GM19452 (cell line): ENCODE measurements around the gene KATNB1.
"Not testable (repeated sequence)": the region's sequence is repeated elsewhere in the genome, so short reads cannot be mapped to it uniquely, and the experiment has no call there.

Source experiments
- ATAC-seq: cut with Tn5 transposase; IDR thresholded peaks from one replicate; pipeline ENCODE4 v1.9.1; 2021; ENCODE audit not compliant: unreplicated experiment

KATNB1 gene

GRCh38 chr16:57742543-57742942 lies 7.0 kb downstream of the KATNB1 start:
- no peak for ATAC-seq

DNA sequence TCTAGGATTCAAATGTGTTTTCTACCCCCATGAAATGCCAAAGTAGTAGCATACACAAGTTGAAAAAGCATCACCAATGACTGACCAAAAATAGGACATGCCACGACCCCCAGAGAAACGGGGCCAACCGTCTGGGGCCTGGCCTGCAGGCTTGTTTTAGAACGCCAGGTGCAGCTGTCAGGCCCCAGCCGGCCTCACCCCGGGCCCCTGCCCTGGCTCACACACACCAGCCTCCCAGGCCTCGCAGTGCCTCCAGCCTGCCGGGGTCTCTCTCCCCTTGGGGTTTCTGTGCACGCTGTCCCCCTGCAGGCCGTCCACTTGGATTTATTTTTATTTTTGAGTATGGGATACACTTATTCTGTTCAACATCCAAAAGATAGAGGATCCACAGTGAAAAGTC lies 7.9 kb downstream of the KATNB1 start:
- no peak for ATAC-seq

DNA sequence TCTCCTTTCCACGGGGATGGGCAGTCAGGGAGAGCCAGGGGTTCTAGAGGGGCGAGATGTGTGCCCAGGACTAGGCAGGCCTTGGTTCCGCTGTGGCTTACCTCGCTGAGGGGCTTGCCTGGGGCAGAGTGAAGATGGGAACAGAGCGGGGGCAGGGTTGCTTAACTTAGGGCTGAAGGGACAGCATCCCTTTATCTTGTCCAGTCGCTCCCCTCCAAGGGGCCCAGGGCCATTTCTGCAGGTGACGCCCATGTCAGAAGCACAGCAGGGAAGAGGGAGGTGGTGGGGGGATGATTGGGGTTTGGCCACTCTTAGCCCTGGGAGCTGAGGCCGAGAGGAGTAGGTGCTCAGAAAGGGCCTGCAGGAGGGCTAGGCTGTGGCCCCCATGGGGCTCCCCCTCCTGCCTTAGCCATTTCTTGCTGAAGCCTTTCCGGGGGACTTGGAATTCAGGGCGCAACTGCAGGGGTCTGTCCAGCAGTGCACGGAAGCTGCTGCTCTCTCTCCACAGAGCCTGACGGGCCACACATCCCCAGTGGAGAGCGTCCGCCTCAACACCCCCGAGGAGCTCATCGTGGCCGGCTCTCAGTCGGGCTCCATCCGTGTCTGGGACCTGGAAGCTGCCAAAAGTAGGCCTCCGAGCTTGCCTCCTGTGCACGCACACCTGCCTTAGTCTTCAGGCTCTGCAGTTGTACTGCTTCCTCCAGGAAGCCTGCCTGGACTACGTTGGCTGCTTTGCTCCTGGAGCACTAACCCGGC lies 8.5 kb downstream of the KATNB1 start:
- no peak for ATAC-seq

GRCh38 chr16:57744642-57744903 lies 9.0 kb downstream of the KATNB1 start:
- ATAC-seq, result no peak

DNA sequence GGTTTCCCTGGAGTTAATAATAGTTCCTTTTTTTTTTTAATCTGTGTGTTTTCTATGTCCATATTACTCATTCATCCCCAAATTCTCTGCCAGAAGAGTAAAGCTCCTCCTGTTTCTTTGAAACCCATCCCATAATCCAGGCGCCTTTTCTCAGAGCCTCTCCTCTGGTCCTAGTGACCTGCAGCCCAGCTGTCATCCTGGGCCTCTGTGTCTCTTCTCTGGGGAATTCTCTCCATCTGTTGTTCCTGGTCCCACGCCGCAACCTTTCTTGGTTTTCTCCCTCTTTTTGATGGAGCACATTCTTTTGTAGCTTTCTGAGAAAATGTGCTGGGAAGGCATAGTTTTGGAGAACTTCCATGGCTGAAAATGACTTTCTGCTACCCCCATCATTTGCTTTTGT lies 10.2 kb downstream of the KATNB1 start:
- ATAC-seq, result no peak

GRCh38 chr16:57746316-57746715 lies 10.7 kb downstream of the KATNB1 start:
- not testable (repeated sequence) for ATAC-seq

DNA sequence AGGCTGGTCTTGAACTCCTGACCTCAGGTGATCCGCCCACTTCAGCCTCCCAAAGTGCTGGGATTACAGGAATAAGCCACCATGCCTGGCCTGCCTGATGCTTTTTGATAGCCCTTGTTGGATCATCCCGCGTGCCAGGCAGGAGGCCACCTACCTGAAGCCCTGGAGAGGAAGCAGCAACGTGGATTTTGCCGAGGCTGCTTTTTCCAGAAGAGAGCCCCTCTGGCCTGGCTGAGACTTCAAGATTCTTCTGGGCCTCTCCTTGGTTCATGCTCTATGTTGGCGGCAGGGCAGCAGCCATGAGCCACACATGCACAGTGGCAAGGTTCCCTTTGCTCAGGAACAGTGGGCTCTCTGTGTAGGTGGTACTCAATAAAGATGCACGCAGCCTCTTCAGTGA lies 11.5 kb downstream of the KATNB1 start:
- ATAC-seq, result no peak

DNA sequence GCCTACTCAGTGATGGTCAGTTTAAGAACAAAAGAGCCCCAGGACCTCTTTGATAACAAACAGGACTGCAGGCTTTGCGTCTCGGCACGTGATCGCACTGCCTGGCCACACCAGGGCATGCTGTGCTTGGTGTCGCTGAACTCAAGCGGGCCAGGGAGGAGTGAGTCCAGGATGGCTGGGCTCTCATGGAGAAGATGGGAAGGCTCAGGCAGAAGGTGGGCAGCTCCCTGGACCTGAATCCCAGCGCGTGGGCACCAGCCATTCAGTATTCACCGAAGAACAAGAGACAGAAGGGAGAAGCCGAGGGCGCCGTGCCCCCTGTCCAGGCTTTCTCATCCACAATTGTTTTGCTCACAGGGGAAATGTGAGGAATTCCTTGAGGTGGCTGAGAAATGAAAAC lies 11.9 kb downstream of the KATNB1 start:
- no peak for ATAC-seq

- no peak for ATAC-seq
Observed at GRCh38 chr16:57747996-57748395, 12.4 kb downstream of the KATNB1 start.

DNA sequence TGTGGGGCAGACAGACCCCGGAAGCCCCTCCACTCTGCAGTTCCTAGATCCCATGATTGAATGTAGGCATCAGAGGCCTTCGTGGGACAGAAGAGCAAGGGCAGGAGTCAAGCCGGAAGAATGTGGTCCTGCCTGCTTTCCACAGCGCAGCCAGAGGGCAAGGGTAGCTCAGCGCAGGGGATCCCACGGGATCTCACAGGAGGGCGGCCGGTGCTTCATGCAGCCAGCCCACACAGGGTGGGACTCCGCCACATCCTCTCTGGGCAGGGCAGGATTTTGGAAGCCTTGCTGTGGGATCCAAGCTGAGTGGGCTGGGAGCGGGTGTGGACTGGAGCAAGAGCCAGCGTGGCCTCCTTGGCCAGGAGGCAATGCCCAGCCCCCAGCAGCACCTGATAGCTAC lies 13.0 kb downstream of the KATNB1 start:
- ATAC-seq, result no peak

- ATAC-seq, result no peak
Observed at GRCh38 chr16:57749101-57749692, 13.6 kb downstream of the KATNB1 start.

GRCh38 chr16:57749856-57750452 lies 14.4 kb downstream of the KATNB1 start:
- ATAC-seq, result no peak

DNA sequence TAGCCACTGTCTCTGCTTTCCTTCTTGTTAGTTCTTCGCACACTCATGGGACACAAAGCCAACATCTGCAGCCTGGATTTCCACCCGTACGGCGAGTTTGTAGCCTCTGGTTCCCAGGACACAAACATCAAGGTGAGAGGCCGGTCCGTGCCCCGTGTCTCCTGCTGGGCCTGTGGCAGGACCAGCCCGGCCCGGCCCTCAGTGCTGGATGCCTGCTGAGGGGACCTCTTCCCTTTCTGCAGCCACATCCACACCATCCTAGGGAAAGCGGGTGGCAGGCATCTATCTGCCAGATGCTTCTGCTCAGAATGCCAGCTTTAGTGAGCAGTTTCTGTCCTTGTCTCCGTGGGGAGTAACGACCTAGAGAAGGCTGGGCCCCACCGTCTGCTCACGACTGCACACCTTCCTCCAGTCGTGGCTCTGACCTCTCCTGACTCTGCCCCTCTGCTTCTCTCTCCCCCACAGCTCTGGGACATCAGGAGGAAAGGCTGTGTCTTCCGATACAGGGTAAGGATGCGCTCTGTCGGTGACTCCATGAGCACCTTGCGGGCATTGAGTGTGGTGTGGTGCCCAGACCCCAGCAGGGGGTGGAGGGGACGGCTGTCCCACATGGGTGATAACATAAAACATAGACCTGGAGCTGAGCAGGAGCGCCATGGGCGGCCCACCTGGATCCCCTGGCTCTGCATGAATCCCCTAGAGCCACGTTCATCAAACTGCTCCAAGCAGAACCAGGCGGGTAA lies 15.4 kb downstream of the KATNB1 start:
- no peak for ATAC-seq

- ATAC-seq, result no peak
Observed at GRCh38 chr16:57751539-57752202, 16.1 kb downstream of the KATNB1 start.

GRCh38 chr16:57752203-57752580 lies 16.6 kb downstream of the KATNB1 start:
- no peak for ATAC-seq

- ATAC-seq, result no peak
Observed at GRCh38 chr16:57752581-57753447, 17.2 kb downstream of the KATNB1 start.

DNA sequence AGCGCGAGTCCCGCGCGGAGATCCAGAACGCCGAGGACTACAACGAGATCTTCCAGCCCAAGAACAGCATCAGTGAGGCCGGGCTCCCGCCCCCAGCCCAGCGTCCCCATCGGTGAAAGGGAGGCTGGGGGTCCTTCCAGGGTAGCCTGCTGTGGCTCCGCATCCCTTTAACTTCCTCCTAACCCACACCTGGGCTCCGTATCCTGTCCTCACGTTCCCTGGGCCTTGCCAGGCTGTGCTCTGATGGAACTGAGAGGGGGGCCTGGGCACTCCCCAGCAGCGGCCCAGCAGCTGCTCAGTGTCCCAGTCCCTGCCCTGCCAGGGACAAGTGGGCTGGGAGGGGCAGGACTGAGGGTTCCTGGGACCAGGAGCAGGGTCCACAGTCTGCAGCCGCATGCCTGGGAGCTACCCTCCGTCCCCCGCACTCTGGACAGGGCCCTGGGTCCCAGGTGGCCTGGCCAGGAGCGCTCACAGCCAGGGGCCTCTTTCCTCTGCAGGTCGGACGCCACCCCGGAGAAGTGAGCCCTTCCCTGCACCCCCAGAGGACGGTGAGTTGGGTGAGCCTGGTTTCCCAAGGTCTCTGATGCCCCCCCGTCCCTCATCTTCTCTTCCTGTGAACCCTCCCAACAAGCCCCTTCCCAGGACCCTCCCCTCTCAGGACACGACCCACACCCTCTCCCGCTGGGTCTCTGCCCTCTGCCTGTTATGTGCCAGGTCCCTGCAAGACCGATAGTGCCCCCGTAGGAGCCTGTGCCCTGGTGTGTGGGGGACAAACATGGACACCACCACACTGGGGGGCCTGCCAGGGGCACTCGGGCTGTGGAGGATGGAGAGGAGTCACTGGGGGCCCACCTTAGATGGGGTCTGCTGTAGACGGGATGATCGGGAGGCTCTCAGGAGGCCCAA lies 18.1 kb downstream of the KATNB1 start:
- ATAC-seq, result no peak

- no peak for ATAC-seq
Observed at GRCh38 chr16:57754354-57755060, 18.9 kb downstream of the KATNB1 start.
